Dermis lymphatic vessel endothelial cell (primary cell): ENCODE results near the gene AQP10. TPM values are rescaled to one million over a fixed set of nuclear protein-coding genes. Genes with fewer than 3 reads are reported as not detected.

ENCODE experiments used
- total RNA-seq: library from RNA; depleted of rRNA; stranded (reverse); fragments of >200 nt; gene quantifications from 2 replicates; pipeline ENCODE4 v1.2.1, GENCODE V29; 2014

AQP10 gene
- total RNA-seq: not detected in 2 replicates

GRCh38 chr1:154320882-154321608 is at the start of gene AQP10:
AQP10 (plus strand) TSS chr1:154321093; CDS start chr1:154321156, 63 bp downstream.

GRCh38 chr1:154272217-154272998 is 48.5 kb upstream of the AQP10 start, which contains the start of gene HAX1:
HAX1 (plus strand) TSS chr1:154272629; CDS start chr1:154272724, 95 bp downstream.

GRCh38 chr1:154324669-154325582 is 4.0 kb downstream of the AQP10 start, which contains the start of gene ATP8B2:
ATP8B2 (plus strand) TSS chr1:154325525; CDS start chr1:154328142, 2,617 bp downstream.

Other genes starting within 250 kb of the AQP10 start
- 0.11 and 0.17 TPM in 2 replicates for gene NUP210L, start 166.0 kb upstream of the AQP10 start, total RNA-seq
- 347 and 394 TPM in 2 replicates for gene TPM3, start 129.0 kb upstream of the AQP10 start, total RNA-seq
- not detected in 2 replicates for gene CFAP141, start 114.8 kb upstream of the AQP10 start, total RNA-seq
- 39.9 and 54.1 TPM in 2 replicates for gene UBAP2L, start 100.1 kb upstream of the AQP10 start, total RNA-seq
- gene HAX1, start 48.5 kb upstream of the AQP10 start, total RNA-seq: 70.4 and 76.0 TPM in 2 replicates
- gene ATP8B2, start 4.4 kb downstream of the AQP10 start, total RNA-seq: 37.4 and 44.0 TPM in 2 replicates
- gene IL6R, start 84.2 kb downstream of the AQP10 start, total RNA-seq: 12.4 and 15.9 TPM in 2 replicates
- 5.1 and 7.5 TPM in 2 replicates for gene TDRD10, start 181.1 kb downstream of the AQP10 start, total RNA-seq
- 118 and 128 TPM in 2 replicates for gene SHE, start 181.3 kb downstream of the AQP10 start, total RNA-seq
- gene UBE2Q1, start 237.6 kb downstream of the AQP10 start, total RNA-seq: 35.9 and 36.7 TPM in 2 replicates
- under 0.01 and 0.11 TPM in 2 replicates for gene CHRNB2, start 246.7 kb downstream of the AQP10 start, total RNA-seq